CD4-positive, alpha-beta T cell treated with Interleukin-17A for 4 hours (primary cell): ENCODE data around the gene THAP7.

Experiments
- DNase-seq: peaks from one replicate; pipeline ENCODE4 v3.0.0-alpha.2; 2020; ENCODE audit warnings: mixed read lengths

Gene THAP7

GRCh38 chr22:20992456-20993303 lies 9.2 kb downstream of the THAP7 start:
- DNase-seq, result no peak

DNA sequence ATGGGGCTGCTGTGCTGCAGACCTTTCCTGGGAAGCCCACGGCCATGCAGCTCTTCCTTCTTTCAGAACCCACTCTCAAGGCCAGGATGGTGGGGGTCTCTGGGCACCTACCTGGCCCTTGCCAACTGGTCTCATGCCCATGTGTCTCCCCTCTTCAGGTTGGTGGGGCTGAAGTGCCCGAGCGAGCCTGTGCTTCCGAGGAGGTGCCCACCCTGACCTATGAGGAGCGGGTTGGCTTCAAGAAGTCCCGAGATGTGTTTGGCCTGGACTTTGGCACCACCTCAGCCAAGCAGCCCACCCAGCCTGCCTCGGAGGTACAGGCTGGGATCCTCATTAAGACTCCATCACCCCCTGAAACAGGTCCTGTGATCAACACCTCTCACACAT lies 9.9 kb downstream of the THAP7 start:
- no peak for DNase-seq

- DNase-seq, result no peak
Observed at GRCh38 chr22:20991252-20992055, 10.5 kb downstream of the THAP7 start.

- no peak for DNase-seq
Observed at GRCh38 chr22:20990184-20991180, 11.4 kb downstream of the THAP7 start.

- DNase-seq, result no peak
Observed at GRCh38 chr22:20989323-20990138, 12.4 kb downstream of the THAP7 start.

- no peak for DNase-seq
Observed at GRCh38 chr22:20988573-20989322, 13.2 kb downstream of the THAP7 start.

DNA sequence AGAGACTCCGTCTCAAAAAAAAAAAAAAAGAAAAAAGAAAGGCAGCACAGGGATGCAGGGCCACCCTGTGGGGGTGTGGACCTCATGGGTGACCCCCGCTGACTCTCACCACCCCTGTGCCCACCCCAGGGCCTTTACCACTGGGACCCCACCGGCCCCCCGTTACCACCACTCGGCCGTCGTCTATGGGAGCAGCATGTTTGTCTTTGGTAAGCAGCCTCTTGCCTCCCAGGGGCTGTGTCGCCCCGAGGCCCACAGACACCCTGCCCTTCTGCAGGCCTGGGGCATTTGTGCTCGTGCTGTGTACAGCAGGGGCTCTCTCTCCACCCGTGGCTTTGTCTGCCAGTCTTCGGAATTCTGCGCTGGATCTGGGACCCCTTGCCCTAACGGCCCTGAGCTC lies 14.5 kb downstream of the THAP7 start:
- no peak for DNase-seq

DNA sequence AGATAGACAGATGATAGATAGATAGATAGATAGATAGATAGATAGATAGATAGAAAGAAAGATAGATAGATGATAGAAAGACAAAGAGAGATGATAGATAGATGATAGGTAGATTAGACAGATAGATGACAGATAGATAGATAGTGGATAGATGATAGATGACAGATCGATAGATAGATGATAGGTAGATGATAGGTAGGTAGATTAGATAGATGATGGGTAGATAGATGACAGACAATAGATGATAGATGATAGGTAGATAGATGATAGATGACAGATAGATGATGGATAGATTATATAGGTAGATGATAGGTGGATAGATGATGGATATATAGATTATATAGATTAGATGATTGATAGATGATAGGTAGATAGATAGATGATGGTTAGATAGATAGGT lies 15.6 kb downstream of the THAP7 start:
- DNase-seq, result no peak

- DNase-seq, result no peak
Observed at GRCh38 chr22:20985720-20986119, 16.2 kb downstream of the THAP7 start.

- DNase-seq, result no peak
Observed at GRCh38 chr22:20983081-20983771, 18.7 kb downstream of the THAP7 start.

DNA sequence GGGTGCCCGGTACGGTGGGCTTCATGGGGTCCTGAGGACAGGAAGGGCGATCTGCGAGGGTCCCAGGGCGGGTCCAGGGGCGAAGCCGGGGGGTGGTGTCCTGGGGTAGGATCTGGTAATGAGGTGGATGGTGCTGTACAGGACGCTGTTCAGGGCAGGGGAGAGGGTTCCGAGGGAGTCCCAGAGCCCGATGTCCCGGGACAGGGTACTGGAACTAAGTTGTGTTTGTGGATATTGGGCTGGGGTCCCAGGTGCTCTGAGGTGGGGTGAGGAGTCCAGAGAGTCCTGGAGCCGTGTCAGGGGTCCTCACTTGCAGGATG lies 19.4 kb downstream of the THAP7 start:
- no peak for DNase-seq

- DNase-seq, result peak; percentile 81
Observed at GRCh38 chr22:20981787-20982562, 19.9 kb downstream of the THAP7 start, which contains the start of gene LZTR1. LZTR1 (plus strand) TSS chr22:20982297; CDS start chr22:20982372, 75 bp downstream.

GRCh38 chr22:20980938-20981722 lies 20.8 kb downstream of the THAP7 start:
- DNase-seq, result no peak

GRCh38 chr22:20980523-20980922 lies 21.4 kb downstream of the THAP7 start:
- no peak for DNase-seq

DNA sequence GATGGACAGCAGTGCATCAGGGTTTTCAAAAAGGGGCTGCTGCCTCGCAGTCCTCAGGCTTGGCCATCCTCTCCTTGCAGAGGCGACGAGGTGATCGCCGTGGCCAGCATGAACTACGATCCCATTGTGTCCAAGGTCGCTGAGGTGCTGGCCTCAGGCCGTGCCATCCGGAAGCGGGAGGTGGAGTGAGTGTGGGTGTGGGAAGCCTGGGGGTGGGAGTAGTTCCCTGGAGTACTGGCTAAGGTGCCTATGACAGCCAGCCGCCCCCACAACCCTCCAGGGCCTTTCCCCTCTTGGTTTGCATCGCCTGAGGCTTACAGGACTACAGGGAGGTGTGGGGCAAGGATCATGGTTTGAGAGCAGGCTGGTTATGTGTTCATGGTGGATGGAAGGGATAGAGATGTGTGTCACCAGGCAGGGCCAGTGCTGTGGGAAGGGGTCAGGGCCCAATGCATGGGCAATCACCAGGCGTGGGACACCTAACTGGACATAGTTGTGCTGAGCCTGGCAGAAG lies 21.9 kb downstream of the THAP7 start:
- DNase-seq, result no peak

DNA sequence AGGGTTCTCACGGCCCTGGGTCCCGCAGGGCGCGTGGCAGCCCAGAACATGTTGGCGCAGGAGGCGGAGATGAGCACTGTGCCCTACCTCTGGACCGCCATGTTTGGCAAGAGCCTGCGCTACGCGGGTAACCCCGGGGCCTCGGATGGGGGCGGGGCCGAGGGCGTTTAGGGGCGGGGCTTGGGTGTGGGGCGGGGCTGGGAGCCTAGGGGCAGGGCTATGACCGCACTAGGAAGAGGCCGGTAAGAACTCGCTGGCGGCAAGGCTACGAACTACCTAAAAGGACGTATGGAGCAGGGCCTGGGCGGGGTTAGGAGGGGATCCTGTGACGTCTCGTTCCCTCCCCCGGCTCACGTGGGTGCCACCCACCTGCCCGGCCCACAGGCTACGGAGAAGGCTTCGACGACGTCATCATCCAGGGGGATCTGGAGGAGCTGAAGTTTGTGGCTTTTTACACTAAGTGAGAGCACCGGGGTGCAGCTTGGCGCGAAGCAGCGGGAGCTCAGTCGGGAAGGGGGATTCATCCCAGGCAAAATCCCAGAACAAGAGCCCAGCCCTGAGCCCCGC lies 22.6 kb downstream of the THAP7 start:
- peak; percentile 59 for DNase-seq

DNA sequence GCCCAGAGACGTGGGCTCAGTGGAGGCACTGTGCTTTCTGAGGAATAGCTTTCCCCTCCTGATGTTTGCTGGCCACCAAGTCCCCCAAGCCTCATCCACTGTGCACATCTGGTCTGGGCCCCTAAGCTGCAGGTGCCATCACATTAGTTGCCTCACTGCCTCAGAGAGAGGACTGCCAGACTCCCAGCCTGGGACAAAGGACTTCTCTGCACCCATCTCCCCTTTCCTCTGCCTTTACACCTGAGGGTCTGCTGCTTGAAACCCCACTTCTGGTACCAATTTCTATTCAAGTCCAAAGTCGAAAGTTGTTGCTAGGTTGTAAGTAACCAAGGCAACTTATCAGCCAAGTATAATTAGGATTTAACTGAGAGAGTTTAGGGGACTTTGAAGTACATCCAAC lies 23.5 kb downstream of the THAP7 start:
- no peak for DNase-seq

DNA sequence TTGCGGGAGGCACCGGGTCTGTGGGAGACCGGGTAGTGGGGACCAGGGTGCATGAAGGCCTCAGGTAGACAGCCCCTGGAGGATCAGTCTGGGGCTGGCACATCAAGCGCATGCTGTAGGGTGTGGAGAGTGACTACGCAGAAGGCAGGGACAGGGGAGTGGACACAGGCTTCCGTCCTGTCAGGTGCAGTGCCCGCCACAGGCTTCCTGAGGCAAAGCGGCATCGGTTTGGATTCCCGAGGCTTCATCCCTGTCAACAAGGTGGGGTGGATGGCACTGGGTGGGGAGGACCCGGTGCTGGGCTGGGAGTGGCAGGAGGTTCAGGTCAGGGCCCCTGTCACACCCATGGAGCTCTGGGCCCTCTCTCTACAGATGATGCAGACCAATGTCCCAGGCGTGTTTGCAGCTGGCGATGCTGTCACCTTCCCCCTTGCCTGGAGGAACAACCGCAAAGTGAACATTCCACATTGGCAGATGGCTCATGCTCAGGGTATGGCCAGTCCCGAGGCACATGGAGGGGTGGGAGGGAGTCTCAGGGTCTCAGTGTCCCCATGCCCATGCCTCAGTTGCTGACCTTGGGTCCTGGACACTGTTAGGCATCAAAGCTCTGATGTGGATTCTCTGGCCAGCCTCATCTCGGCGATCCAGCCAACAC lies 24.3 kb downstream of the THAP7 start:
- DNase-seq, result no peak
